ENCODE measurements around the gene CFL1. TPM values are rescaled to one million over a fixed set of nuclear protein-coding genes. Genes with fewer than 3 reads are reported as not detected.

CFL1 gene
- total RNA-seq, 1 experiment from 2014 or later: 960 TPM

- H3K4me1 ChIP-seq: peaks cover 27% of the 10 kb centered on the region
- H3K4me1 Mint-ChIP-seq (ENCODE audit: low read depth, unreplicated experiment): peaks cover 27% of the 10 kb centered on the region
- no peaks in the 10 kb centered on the region for H3K9me3 Mint-ChIP-seq (ENCODE audit: unreplicated experiment)
- H3K36me3 Mint-ChIP-seq (ENCODE audit: insufficient read depth, unreplicated experiment): peaks cover 40% of the 10 kb centered on the region
- DNase-seq: peak; percentile 96 to 98
- intact Hi-C loops (cut with micrococcal nuclease; ENCODE audit: unreplicated experiment): loop anchor here (2.0 kb wide), 2 partner anchors 28 to 70 kb away; partner anchors contain the start of genes C11orf68, DRAP1 and SART1
- ChIA-PET CTCF (interaction anchor here (0.6 to 7.8 kb wide), 29 partner anchors 10 to 1559 kb away, joined by 3 to 241 read pairs (median 4); partner anchors contain the start of genes BANF1, CFL1, EIF1AD and FAM89B), POLR2A (interaction anchor here (0.5 to 2.5 kb wide), 15 partner anchors 9 to 725 kb away, joined by 3 to 33 read pairs (median 4); partner anchors contain the start of genes BANF1, CFL1, EIF1AD and FOSL1)
- no TSS peak for BruUV-seq (replicated peaks)
- H3K27ac Mint-ChIP-seq (ENCODE audit: unreplicated experiment): peak within 1 kb of the TSS; percentile 69
- H3K36me3 ChIP-seq (ENCODE audit: control insufficient read depth, insufficient read depth, low read length): peaks cover 2% of the 10 kb centered on the region; the same call in 1 of the 2 replicates
- no peaks in the 10 kb centered on the region for H3K27me3 ChIP-seq (replicated peaks; ENCODE audit: control insufficient read depth, insufficient read depth, low read length)
- no peaks in the 10 kb centered on the region for H3K27me3 Mint-ChIP-seq (ENCODE audit: insufficient read depth, unreplicated experiment)
- H3K9me3 ChIP-seq: no peaks in the 10 kb centered on the region
- peak within 1 kb of the TSS; percentile 82 for H3K4me3 Mint-ChIP-seq (ENCODE audit: unreplicated experiment)
- H3K4me3 ChIP-seq (ENCODE audit: low read depth, low read length): peak within 1 kb of the TSS; percentile 81
- TF ChIP-seq CTCF (IDR thresholded peaks at IDR 0.05; ENCODE audit: insufficient read depth in 1 of 2, low read depth in 1 of 2, low read length in 1 of 2, severe bottlenecking in 1 of 2, unreplicated experiment in 1 of 2): peak; percentile 33 to 65
Measured at GRCh38 chr11:65890324-65891218, 32.6 kb upstream of the CFL1 start, which contains the start of gene CCDC85B. Gene CCDC85B (plus strand): TSS chr11:65890673. CDS start chr11:65890784, 111 bp downstream.

GRCh38 chr11:65888163-65888814 is 30.3 kb upstream of the CFL1 start, which contains the start of gene FIBP:
Gene FIBP (minus strand): TSS chr11:65888471. CDS start chr11:65888418, 53 bp downstream.
- no peaks in the 10 kb centered on the region for H3K27me3 ChIP-seq (replicated peaks; ENCODE audit: control insufficient read depth, insufficient read depth, low read length)
- POLR2A ChIA-PET: interaction anchor here (0.5 to 3.1 kb wide), 19 partner anchors 10 to 424 kb away, joined by 3 to 43 read pairs (median 6); partner anchors contain the start of genes BANF1, CFL1, EIF1AD and KAT5
- no peaks in the 10 kb centered on the region for H3K27me3 Mint-ChIP-seq (ENCODE audit: insufficient read depth, unreplicated experiment)
- no TSS peak for BruUV-seq (replicated peaks)
- H3K4me1 ChIP-seq: peaks cover 31% of the 10 kb centered on the region
- peak within 1 kb of the TSS; percentile 69 for H3K27ac Mint-ChIP-seq (ENCODE audit: unreplicated experiment)
- peaks cover 56% of the 10 kb centered on the region for H3K36me3 Mint-ChIP-seq (ENCODE audit: insufficient read depth, unreplicated experiment)
- H3K4me3 ChIP-seq (ENCODE audit: low read depth, low read length): peak within 1 kb of the TSS; percentile 68
- no peaks in the 10 kb centered on the region for H3K9me3 ChIP-seq
- peaks cover 33% of the 10 kb centered on the region for H3K4me1 Mint-ChIP-seq (ENCODE audit: low read depth, unreplicated experiment)
- intact Hi-C loops (cut with micrococcal nuclease; ENCODE audit: unreplicated experiment): loop anchor here (1.0 kb wide), 5 partner anchors 12 to 176 kb away; partner anchors contain the start of genes BANF1, EIF1AD, FOSL1 and KAT5
- peak; percentile 98 for DNase-seq
- H3K4me3 Mint-ChIP-seq (ENCODE audit: unreplicated experiment): peak within 1 kb of the TSS; percentile 82
- peaks cover 3% of the 10 kb centered on the region for H3K36me3 ChIP-seq (ENCODE audit: control insufficient read depth, insufficient read depth, low read length)
- no peaks in the 10 kb centered on the region for H3K9me3 Mint-ChIP-seq (ENCODE audit: unreplicated experiment)
- peak; percentile 76 to 93 for TF ChIP-seq CTCF (IDR thresholded peaks at IDR 0.05; ENCODE audit: insufficient read depth in 1 of 2, low read depth in 1 of 2, low read length in 1 of 2, severe bottlenecking in 1 of 2, unreplicated experiment in 1 of 2)
- CTCF ChIA-PET: interaction anchor here (0.5 to 7.8 kb wide), 81 partner anchors 9 to 1071 kb away, joined by 3 to 241 read pairs (median 5); partner anchors contain the start of genes AP5B1, BANF1, CFL1 and CTSW

All from Caco-2 (cell line).